Stomach (tissue), 9 donors: ENCODE measurements around the gene CAMK2G. TPM values are rescaled to one million over a fixed set of nuclear protein-coding genes. Genes with fewer than 3 reads are reported as not detected.

ENCODE experiments used
- DNase-seq, 2 donors: peaks; one replicate each; pipeline versions ENCODE4 v3.0.0 to v3.0.0-alpha.2; 2013 to 2019
- H3K27ac ChIP-seq, 5 donors: fragments of 200-600 bp in 4 of 5; sonication (generic) in 4 of 5; one replicate each; pipeline ENCODE4 v1.5.1; 2013 to 2019; ENCODE audit warnings: mild to moderate bottlenecking in 1 of 5, moderate library complexity in 1 of 5
- H3K27me3 ChIP-seq, 3 donors: fragments of 200-600 bp; sonication (generic); one replicate each; pipeline ENCODE4 v1.5.1; 2017 to 2019; ENCODE audit warnings: mixed run types in 1 of 3
- H3K36me3 ChIP-seq, 4 donors: fragments of 200-600 bp; sonication (generic); 1 replicate in 3 of 4; 2 replicates in 1 of 4; pipeline ENCODE4 v1.5.1; 2016 to 2019
- H3K4me1 ChIP-seq, 4 donors: fragments of 200-600 bp; sonication (generic); one replicate each; pipeline ENCODE4 v1.5.1; 2016 to 2019
- H3K4me3 ChIP-seq, 4 donors: fragments of 200-600 bp; sonication (generic) in 3 of 4; one replicate each; pipeline ENCODE4 v1.5.1; 2016 to 2019; ENCODE audit warnings: mild to moderate bottlenecking in 1 of 4
- H3K9me3 ChIP-seq, 4 donors: fragments of 200-600 bp; sonication (generic); one replicate each; pipeline ENCODE4 v1.5.1; 2016 to 2019
- CTCF ChIP-seq, 7 experiments: fragments of 450-650 bp in 4 of 7; fragments of 200-600 bp in 3 of 7; sonication (generic) in 3 of 7; IDR thresholded peaks; one replicate each; pipeline ENCODE4 v1.5.1; 2016 to 2019; ENCODE audit warnings: antibody characterized with exemption in 7 of 7, control low read depth in 2 of 7, mild to moderate bottlenecking in 1 of 7
- EP300 ChIP-seq: sonication (generic); formaldehyde crosslinking; IDR thresholded peaks from one replicate; pipeline ENCODE4 v1.6.1; 2017; ENCODE audit warnings: antibody characterized with exemption
- POLR2A ChIP-seq, 4 donors: fragments of 450-650 bp; IDR thresholded peaks; one replicate each; pipeline ENCODE4 v1.6.1; 2016; ENCODE audit warnings: antibody characterized with exemption in 4 of 4, control low read depth in 2 of 4, mild to moderate bottlenecking in 1 of 4, moderate library complexity in 1 of 4
- POLR2AphosphoS5 ChIP-seq, 3 donors: sonication (generic); formaldehyde crosslinking; IDR thresholded peaks; one replicate each; pipeline ENCODE4 v1.6.1; 2016; ENCODE audit warnings: antibody characterized with exemption in 3 of 3
- WGBS, 5 donors: extraction: QIAGEN DNeasy Blood & Tissue Kit in 3 of 5; methylation state at CpG; one replicate each; pipeline versions ENCODE4 v1.1.5 to v1.1.7; 2013 to 2018; 5-methylcytosine and 5-hydroxymethylcytosine counted together
- intact Hi-C: fragments of 100-400 bp; cut with DNase I; formaldehyde crosslinking; loops from one replicate; pipeline ENCODE4 v1.15.1; 2023; ENCODE audit warnings: low total_unique reads
- polyA plus RNA-seq, 3 donors: library from polyadenylated mRNA; stranded (reverse); fragments of 200-250 nt; gene quantifications; one replicate each; pipeline ENCODE4 v1.2.3, GENCODE V29; 2013
- total RNA-seq, 5 donors: library from RNA; depleted of rRNA; stranded (reverse); fragments of >200 nt; gene quantifications; one replicate each; pipeline versions ENCODE4 v1.1.0 to v1.2.3, GENCODE V29; 2014 to 2016
- donor health status: healthy with polysubstance abuse.
- donor health status: Bipolar disorder and iron deficiency.
- donor health status: healthy.

Gene CAMK2G
- total and polyA plus RNA-seq, 8 donors = 7.5 to 93.3 (median 29.6) TPM

GRCh38 chr10:73902351-73902750, 28.0 kb upstream of the CAMK2G start:
- TF ChIP-seq EP300 = no peak
- no peak for TF ChIP-seq CTCF (IDR thresholded peaks at IDR 0.05)
- TF ChIP-seq POLR2AphosphoS5 (IDR thresholded peaks at IDR 0.05) = no peak
- TF ChIP-seq POLR2A (IDR thresholded peaks at IDR 0.05) = no peak
- intact Hi-C loops = no loop called here
- no peak for DNase-seq
- WGBS, 5 donors = 90 to 97% (median 91%) methylated on average over 2 of the region's 2 CpGs
- H3K27me3 ChIP-seq = peaks cover 0 to 3% (median 0%) of the 10 kb centered on the region in 3 donors
- H3K9me3 ChIP-seq = no peaks in the 10 kb centered on the region
- H3K4me3 ChIP-seq = no peak overlapping the region
- H3K4me1 ChIP-seq = peaks cover 0 to 26% (median 8%) of the 10 kb centered on the region in 4 donors
- H3K36me3 ChIP-seq = no peaks in the 10 kb centered on the region
- no peak overlapping the region for H3K27ac ChIP-seq

- intact Hi-C loops = no loop called here
- WGBS, 5 donors = 62 to 73% (median 65%) methylated on average over 6 of the region's 6 CpGs
- no peaks in the 10 kb centered on the region for H3K9me3 ChIP-seq
- H3K4me3 ChIP-seq = no peak overlapping the region
- H3K36me3 ChIP-seq = no peaks in the 10 kb centered on the region
- TF ChIP-seq POLR2AphosphoS5 (IDR thresholded peaks at IDR 0.05) (no peak), EP300 (no peak), POLR2A (IDR thresholded peaks at IDR 0.05) (no peak), CTCF (IDR thresholded peaks at IDR 0.05) (no peak)
- DNase-seq = no peak
- no peaks in the 10 kb centered on the region for H3K27me3 ChIP-seq
- H3K4me1 ChIP-seq = peaks cover 0 to 15% (median 2%) of the 10 kb centered on the region in 4 donors
- no peak overlapping the region for H3K27ac ChIP-seq
Observed at GRCh38 chr10:73901261-73901660, 26.9 kb upstream of the CAMK2G start.

- no peak for DNase-seq
- no peaks in the 10 kb centered on the region for H3K27me3 ChIP-seq
Observed at GRCh38 chr10:73900064-73900463, 25.7 kb upstream of the CAMK2G start.

GRCh38 chr10:73899423-73899822, 25.1 kb upstream of the CAMK2G start:
- peaks cover 0 to 10% (median 0%) of the 10 kb centered on the region in 4 donors for H3K4me1 ChIP-seq
- no peaks in the 10 kb centered on the region for H3K36me3 ChIP-seq
- DNase-seq = peak in 1 of 2 donors; percentile 49
- H3K27me3 ChIP-seq = no peaks in the 10 kb centered on the region
- TF ChIP-seq CTCF (IDR thresholded peaks at IDR 0.05) (no peak), EP300 (no peak), POLR2A (IDR thresholded peaks at IDR 0.05) (no peak), POLR2AphosphoS5 (IDR thresholded peaks at IDR 0.05) (no peak)
- H3K27ac ChIP-seq = peak overlapping the region in 2 of 5 donors; percentile 42 to 46
- intact Hi-C loops = no loop called here
- WGBS, 5 donors = 43 to 56% (median 50%) methylated on average over 4 of the region's 4 CpGs
- no peak overlapping the region for H3K4me3 ChIP-seq
- H3K9me3 ChIP-seq = no peaks in the 10 kb centered on the region

More at GRCh38 chr10:73900064-73900463, 25.7 kb upstream of the CAMK2G start:
- Histone ChIP-seq H3K9me3 (no peaks in the 10 kb centered on the region), H3K27ac (peak overlapping the region in 1 of 5 donors; percentile 46), H3K36me3 (no peaks in the 10 kb centered on the region), H3K4me3 (no peak overlapping the region), H3K4me1 (peaks cover 0 to 10% (median 0%) of the 10 kb centered on the region in 4 donors)
- TF ChIP-seq CTCF (IDR thresholded peaks at IDR 0.05) = no peak
- no peak for TF ChIP-seq EP300
- TF ChIP-seq POLR2AphosphoS5 (IDR thresholded peaks at IDR 0.05) = no peak
- TF ChIP-seq POLR2A (IDR thresholded peaks at IDR 0.05) = no peak
- WGBS, 5 donors = 90 to 93% (median 92%) methylated on average over 5 of the region's 5 CpGs
- intact Hi-C loops = no loop called here
